ENCODE results near the gene CEP152.

CEP152 gene

DNA sequence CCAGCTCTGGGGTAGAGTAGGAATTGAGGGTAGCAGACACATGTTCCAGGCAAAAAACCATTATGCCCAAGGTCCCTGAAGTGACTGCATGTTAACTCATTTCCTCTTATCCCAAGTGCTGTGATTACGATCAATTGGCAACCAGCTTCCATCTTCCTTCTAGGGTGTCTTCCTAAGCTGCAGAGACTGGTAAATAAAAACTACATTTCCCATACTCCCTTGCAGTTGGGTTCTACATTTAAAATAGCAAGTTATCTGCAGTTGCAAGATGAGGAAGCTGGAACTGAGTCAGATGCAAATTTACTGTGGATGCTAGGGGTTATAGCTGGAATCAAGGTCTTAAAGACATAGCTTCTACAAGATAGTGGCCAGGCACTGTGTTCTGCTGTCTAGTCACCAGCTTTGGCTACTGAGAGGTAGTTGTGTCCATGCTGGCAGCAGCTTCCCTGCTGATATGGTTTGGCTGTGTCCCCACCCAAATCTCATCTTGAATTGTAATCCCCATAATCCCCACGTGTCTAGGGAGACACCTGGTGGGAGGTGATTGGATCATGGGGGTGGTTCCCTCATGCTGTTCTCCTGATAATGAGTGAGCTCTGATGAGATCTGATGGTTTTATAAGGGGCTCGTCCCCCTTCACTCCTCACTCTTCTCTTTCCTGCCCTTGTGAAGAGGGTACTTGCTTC is 114.1 kb downstream of the CEP152 start:
- DNase-seq, result no peak

DNA sequence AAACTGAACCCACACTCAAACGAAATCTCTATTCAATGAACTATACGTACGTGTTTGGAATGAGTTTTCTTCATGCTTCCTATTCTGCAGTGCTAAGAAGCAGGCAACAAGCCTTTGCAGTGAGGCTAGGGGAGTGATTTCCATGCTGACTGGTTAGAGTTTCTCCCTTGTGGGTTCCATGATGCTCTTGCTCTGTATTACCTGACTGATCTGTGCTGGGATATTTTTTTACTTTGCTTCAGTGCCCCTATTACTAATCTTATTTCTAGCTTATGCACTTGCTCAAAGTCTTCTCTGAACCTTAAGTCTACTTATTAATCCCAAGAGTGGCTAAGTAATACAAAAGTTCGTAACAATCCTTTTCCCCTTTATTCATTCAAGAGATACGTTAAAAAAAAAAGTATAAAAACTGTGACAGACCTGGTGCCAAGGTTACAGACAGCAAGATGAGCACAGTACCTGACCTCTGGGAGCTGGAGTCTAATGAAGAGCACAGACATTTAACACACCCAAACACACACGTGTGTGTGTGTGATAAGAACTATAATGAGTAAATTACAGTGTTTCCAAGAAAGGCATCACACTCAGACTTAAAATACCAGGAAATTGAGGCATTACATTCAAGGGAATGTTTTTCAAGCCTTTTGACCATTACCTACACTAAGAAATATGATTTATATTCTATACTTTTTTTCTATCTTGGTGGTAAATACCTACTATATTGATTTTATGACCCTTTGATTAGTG is 114.9 kb downstream of the CEP152 start:
- DNase-seq, result no peak

DNA sequence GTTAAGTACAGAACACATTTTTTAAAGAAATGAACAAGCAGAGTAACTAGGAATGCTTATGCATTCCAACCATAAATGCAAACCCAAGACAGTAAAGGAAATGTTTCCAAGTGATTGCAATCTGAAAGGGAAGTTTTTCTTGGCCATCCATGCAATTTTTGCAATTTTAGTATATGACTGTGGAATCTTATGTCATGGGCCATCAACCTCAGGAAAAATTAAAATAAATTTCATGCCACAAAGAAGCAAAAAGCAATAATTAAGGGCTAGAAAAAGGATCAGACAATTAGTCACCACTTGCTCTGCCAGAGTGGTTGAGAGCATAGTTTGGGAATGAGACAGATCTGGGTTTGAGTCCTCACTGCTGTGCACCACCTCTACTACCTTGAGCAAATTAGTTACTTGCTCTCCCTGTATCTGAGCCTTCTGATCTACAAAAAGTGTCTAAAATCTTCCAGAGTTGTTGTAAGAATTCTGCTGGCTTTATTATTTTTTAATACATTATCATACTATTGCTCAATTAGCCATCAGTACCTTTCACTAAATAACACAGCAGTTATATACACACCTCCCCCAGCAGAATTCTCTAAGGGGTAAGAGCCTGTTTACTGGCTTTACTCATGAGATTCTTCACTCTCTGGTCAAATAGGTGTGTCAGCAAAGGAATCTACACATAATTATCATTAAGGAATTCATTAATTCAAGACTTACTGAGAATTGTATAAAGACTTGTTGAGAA is 115.6 kb downstream of the CEP152 start:
- DNase-seq, result no peak

DNA sequence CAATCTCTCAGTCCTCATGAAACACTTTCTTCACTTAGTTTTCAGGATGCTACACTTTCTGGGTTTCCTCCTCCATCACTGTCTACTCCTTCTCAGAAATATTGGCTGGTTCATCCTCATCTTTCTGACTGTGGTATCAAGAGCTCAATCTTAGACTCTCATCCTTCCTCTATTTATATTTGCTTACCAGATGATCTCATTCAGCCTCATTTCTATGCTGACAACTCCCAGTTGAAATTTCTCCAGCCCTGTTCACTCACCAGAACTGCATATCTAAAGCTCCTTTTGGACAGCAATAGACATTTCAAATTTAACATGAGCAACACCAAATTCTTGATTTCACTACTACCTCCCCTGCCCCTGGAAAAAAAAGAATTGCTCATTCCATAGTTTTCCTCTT is 117.4 kb downstream of the CEP152 start:
- no peak for DNase-seq

DNA sequence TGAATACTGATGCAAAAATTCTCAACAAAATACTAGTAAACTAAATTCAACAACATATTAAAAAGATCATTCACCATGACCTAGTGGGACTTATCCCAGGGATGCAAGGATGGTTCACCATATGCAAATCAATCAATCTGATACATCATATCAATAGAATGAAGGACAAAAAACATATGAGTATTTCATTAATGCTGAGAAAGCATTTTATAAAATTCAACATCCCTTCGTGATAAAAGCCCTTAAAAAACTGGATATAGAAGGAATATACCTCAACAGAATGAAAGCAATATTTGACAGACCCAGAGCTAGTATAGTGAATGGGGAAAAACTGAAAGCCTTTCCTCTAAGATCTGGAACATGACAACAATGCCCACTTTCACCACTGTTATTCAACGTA is 122.4 kb downstream of the CEP152 start:
- no peak for DNase-seq
